ENCODE data around the gene ASIC2. TPM values are rescaled to one million over a fixed set of nuclear protein-coding genes. Genes with fewer than 3 reads are reported as not detected.

ASIC2 gene
- total RNA-seq, 1 experiment from 2014 or later = 4.1 TPM

- no peak for ATAC-seq
Measured at GRCh38 chr17:33322063-33322462, 29.0 kb upstream of the ASIC2 start.

GRCh38 chr17:33318241-33318640 lies 25.1 kb upstream of the ASIC2 start:
- BruUV-seq (replicated peaks) = no TSS peak
- DNase-seq (ENCODE audit: low read depth, low spot score) = no peak
- Histone ChIP-seq H3K4me3 (ENCODE audit: low read depth in 2 of 2, low read length in 2 of 2) (no peak overlapping the region), H3K4me1 (ENCODE audit: control insufficient read depth, insufficient read depth, low read length) (no peaks in the 10 kb centered on the region), H3K9me3 (ENCODE audit: control insufficient read depth, insufficient read depth, low read depth, low read length) (no peaks in the 10 kb centered on the region), H3K27me3 (ENCODE audit: control insufficient read depth, insufficient read depth, low read length) (peaks cover 17% of the 10 kb centered on the region), H3K36me3 (ENCODE audit: control insufficient read depth, insufficient read depth, low read length) (no peaks in the 10 kb centered on the region), H3K27ac (ENCODE audit: low read length) (no peak overlapping the region)
- in situ Hi-C loops (cut with HindIII; ENCODE audit: low pct_unique_long_range_greater_than_20kb, low sequenced_read_pairs) (no loop called here), intact Hi-C loops (cut with micrococcal nuclease; ENCODE audit: unreplicated experiment) (no loop called here)
- ChIA-PET CTCF (no interaction called here), POLR2A (no interaction called here)
- no peak for TF ChIP-seq CTCF (IDR thresholded peaks at IDR 0.05)
- TF ChIP-seq SIN3A (IDR thresholded peaks at IDR 0.05; ENCODE audit: borderline replicate concordance, insufficient read depth, low read depth, low read length) = no peak
- ATAC-seq = no peak

More at GRCh38 chr17:33322063-33322462, 29.0 kb upstream of the ASIC2 start:
- Histone ChIP-seq H3K27ac (ENCODE audit: low read length) (no peak overlapping the region), H3K9me3 (ENCODE audit: control insufficient read depth, insufficient read depth, low read depth, low read length) (no peaks in the 10 kb centered on the region), H3K27me3 (ENCODE audit: control insufficient read depth, insufficient read depth, low read length) (peaks cover 9% of the 10 kb centered on the region), H3K4me3 (ENCODE audit: low read depth in 2 of 2, low read length in 2 of 2) (no peak overlapping the region), H3K4me1 (ENCODE audit: control insufficient read depth, insufficient read depth, low read length) (no peaks in the 10 kb centered on the region), H3K36me3 (ENCODE audit: control insufficient read depth, insufficient read depth, low read length) (no peaks in the 10 kb centered on the region)
- TF ChIP-seq SIN3A (IDR thresholded peaks at IDR 0.05; ENCODE audit: borderline replicate concordance, insufficient read depth, low read depth, low read length) (no peak), POLR2AphosphoS5 (IDR thresholded peaks at IDR 0.05; ENCODE audit: low read depth, low read length) (no peak), CTCF (IDR thresholded peaks at IDR 0.05) (no peak), TCF7L2 (IDR thresholded peaks at IDR 0.05; ENCODE audit: low read depth, low read length) (no peak), REST (IDR thresholded peaks at IDR 0.05; ENCODE audit: insufficient read depth in 1 of 2, low read depth in 2 of 2, low read length in 1 of 2) (no peak)
- no TSS peak for BruUV-seq (replicated peaks)
- DNase-seq (ENCODE audit: low read depth, low spot score) = no peak
- intact Hi-C loops (cut with micrococcal nuclease; ENCODE audit: unreplicated experiment) = no loop called here
- in situ Hi-C loops (cut with HindIII; ENCODE audit: low pct_unique_long_range_greater_than_20kb, low sequenced_read_pairs) = no loop called here
- ChIA-PET CTCF (no interaction called here), POLR2A (no interaction called here)

GRCh38 chr17:33316746-33317145 lies 23.7 kb upstream of the ASIC2 start:
- H3K9me3 ChIP-seq (ENCODE audit: control insufficient read depth, insufficient read depth, low read depth, low read length) = no peaks in the 10 kb centered on the region
- CTCF ChIA-PET = no interaction called here
- H3K4me1 ChIP-seq (ENCODE audit: control insufficient read depth, insufficient read depth, low read length) = no peaks in the 10 kb centered on the region
- intact Hi-C loops (cut with micrococcal nuclease; ENCODE audit: unreplicated experiment) = no loop called here
- in situ Hi-C loops (cut with HindIII; ENCODE audit: low pct_unique_long_range_greater_than_20kb, low sequenced_read_pairs) = no loop called here
- no peak overlapping the region for H3K4me3 ChIP-seq (ENCODE audit: low read depth in 2 of 2, low read length in 2 of 2)
- H3K36me3 ChIP-seq (ENCODE audit: control insufficient read depth, insufficient read depth, low read length) = no peaks in the 10 kb centered on the region
- ATAC-seq (no peak), DNase-seq (ENCODE audit: low read depth, low spot score) (no peak)
- peaks cover 18% of the 10 kb centered on the region for H3K27me3 ChIP-seq (ENCODE audit: control insufficient read depth, insufficient read depth, low read length)
- POLR2A ChIA-PET = no interaction called here
- TF ChIP-seq SIN3A (IDR thresholded peaks at IDR 0.05; ENCODE audit: borderline replicate concordance, insufficient read depth, low read depth, low read length) (no peak), CTCF (IDR thresholded peaks at IDR 0.05) (no peak), POLR2AphosphoS5 (IDR thresholded peaks at IDR 0.05; ENCODE audit: low read depth, low read length) (no peak), REST (IDR thresholded peaks at IDR 0.05; ENCODE audit: insufficient read depth in 1 of 2, low read depth in 2 of 2, low read length in 1 of 2) (no peak), TCF7L2 (IDR thresholded peaks at IDR 0.05; ENCODE audit: low read depth, low read length) (no peak)
- BruUV-seq (replicated peaks) = no TSS peak
- no peak overlapping the region for H3K27ac ChIP-seq (ENCODE audit: low read length)

Data from Panc1 (cell line).